ELR (cell line): ENCODE measurements around the gene COG8.
"Not testable (repeated sequence)": the region's sequence is repeated elsewhere in the genome, so short reads cannot be mapped to it uniquely, and the experiment has no call there.

Experiments
- DNase-seq: peaks from one replicate; pipeline ENCODE4 v3.0.0-alpha.2; 2015; ENCODE audit warnings: low read depth

COG8 gene

GRCh38 chr16:69318911-69319289 lies 20.5 kb downstream of the COG8 start:
- DNase-seq, result no peak

GRCh38 chr16:69318177-69318910 lies 21.0 kb downstream of the COG8 start:
- DNase-seq, result no peak

GRCh38 chr16:69316595-69317034 lies 22.7 kb downstream of the COG8 start:
- DNase-seq, result no peak

DNA sequence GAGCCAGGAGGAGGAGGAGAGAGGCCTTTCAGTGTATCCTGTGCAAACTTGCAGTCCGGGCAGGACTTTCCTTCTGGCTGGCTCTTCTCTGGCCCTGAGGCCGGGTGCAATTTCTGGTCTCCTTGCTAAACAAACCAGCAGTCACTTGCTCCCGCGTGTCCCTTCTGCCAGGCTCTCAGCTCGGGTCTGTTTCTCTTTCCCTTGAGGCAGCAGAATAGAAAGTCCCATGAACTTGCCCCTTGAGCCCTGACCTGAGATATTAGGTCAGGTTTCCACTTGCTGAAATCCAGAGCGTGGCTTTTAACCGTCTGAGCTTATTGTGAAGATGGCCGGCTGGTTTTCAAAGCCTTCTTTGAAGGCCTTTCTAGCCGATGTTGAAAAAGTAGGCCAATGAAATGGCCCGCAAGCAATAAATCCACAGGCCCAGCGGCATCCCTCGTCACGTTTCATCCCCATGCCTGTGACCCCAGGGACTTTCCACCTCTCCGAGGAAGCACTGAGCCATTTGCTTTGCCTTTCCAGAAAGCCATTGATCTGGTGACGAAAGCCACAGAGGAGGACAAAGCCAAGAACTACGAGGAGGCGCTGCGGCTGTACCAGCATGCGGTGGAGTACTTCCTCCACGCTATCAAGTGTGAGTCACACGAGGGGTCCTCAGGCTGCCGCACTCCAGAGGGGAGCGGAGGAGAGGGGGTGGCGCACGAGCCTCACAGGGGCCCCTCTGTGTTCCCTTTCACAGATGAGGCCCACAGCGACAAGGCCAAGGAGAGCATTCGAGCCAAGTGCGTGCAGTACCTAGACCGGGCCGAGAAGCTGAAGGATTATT lies 23.7 kb downstream of the COG8 start:
- no peak for DNase-seq

DNA sequence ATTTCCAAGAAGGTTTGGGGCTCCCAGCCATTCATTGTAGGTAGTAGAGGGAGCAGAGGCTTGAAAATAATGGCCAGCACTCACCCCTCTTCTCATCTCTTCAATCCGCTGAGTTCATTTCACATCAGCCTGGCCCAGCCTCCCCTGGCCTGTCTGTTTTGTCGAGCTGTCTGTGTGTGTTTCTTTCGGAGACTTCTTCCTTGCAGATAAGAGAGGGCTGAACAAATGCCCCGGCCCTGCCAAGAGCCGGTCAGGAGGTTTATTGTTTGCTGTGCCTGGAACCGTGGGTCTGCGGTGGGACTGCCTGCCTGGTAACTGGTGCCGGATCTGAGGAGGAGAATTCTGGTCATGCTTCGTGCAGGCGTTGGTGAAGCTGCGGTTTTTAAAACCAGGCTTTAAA lies 24.8 kb downstream of the COG8 start:
- no peak for DNase-seq

DNA sequence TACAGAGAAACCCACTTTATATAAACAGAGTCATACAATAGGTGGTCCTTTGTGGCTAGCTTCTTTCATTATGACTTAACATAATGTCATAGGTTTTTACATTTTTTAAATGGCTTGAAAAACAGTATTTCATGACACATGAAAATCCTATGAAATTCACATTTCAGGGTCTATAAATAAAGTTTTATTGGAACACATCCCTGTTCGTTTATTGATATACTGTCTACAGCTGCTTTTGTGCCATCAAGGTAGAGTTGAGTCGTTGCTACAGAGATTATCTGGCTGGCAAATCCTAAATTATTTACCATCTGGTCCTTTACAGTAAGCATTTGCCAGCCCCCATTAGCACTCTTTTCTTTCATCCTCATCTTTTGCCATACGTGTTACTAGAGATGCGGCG lies 25.9 kb downstream of the COG8 start:
- no peak for DNase-seq

DNA sequence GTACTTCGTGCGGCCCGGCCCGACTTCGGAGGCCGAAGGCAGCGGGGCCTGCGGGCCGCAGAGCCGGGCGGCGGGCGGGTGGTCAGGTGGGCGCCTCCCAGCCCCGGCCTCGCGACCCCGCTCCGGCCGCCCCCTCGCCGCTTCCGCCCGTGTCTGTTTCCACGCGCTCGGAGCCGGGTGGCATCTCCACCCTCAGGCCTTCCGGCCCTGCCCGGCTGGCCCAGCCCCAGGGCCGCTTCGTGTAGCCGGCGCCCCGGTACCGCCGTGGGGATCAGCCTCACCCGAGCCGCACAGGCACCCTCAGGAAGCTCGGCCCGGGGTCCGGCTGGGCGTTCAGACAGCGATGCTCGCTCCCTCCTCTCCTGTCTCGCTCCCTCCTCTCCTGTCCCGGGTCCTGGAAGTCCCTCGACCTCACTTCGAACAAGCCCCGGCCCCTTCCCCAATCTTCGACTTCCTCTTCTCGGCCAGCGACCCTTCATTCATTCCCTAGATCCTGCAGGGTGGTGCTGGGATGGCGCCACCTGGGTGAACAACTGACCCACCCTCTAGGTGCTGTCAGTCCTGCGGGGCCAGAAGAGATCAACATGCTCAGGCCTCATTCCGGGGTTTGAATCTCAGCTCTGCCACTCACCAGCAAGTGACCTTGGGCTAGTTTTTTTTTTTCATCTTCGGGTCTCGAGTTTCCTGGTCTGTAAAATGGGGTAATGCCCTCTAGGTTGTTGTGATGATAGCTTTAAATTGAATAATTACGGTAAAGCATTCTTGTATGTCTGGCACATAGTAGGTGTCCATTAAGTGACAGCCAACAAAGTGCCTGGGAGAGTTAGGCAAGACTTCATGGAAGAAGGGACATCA lies 27.6 kb downstream of the COG8 start:
- peak; percentile 56 for DNase-seq

DNA sequence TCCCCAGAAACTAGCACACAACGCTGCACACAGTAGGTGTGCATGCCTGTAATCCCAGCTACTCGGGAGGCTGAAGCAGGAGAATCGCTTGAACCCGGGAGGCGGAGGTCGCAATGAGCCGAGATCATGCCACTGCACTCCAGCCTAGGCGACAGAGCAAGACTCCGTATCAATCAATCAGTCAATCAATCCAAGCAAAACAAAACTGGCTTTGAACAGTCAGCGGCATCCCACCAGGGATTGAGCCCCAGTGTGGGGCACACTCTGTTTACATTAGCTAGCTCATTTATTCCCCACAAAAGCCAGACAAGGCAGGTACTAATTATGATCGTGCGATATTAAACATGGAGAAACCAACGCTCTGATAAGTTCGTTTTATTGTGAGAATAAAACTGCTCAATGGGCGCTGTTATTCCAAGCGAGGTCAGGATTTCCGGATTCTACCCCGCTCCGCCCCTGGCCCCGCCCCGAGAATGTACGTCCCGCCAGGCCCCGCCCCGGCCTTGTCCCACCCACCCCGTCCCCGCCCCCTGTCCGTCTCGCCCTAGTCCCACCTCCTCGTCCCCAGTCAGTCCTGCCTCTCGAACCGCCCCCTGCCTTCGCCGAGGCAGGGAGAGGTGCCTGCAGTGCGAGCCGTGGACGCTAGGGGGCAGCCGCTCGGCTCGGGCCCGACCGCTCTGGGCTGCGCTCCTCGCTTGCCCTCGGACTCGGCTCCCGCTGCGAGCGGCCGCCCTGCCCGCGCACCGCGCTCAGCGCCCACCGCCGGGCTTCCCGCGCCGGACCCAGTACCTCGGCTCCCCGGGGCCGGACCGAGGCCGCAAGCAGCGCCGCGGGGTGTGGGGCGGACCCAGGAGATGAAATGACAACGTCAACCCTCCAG lies 28.5 kb downstream of the COG8 start, which contains the start of gene VPS4A:
VPS4A (plus strand) TSS at position 698 of the 880 bp plus-strand sequence; CDS start at position 860, 162 bp downstream.
- DNase-seq, result peak; percentile 96

GRCh38 chr16:69309316-69309715 lies 30.0 kb downstream of the COG8 start:
- DNase-seq, result no peak

- DNase-seq, result no peak
Measured at GRCh38 chr16:69307856-69308255, 31.5 kb downstream of the COG8 start.

GRCh38 chr16:69307091-69307490 lies 32.3 kb downstream of the COG8 start:
- DNase-seq, result no peak

DNA sequence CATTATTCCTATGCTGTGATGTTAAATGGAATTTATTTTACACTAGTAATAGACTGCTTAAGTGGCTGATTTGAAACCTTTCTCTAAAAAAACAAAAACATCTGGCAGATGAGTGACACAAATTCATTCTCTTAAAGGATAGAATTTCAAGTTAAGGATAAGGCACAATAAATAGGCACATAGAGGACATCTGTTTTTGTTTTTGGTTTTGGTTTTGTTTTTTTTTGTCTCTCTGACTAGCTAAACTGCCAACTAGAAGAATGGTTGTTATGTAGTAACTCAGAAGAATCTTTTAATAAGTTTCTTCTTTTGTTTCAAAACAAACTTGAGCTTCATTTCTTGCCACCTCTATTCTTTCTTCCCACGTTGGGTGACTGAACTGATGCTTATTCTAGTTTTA lies 33.3 kb downstream of the COG8 start:
- no peak for DNase-seq

- DNase-seq, result no peak
Measured at GRCh38 chr16:69302301-69302700, 37.1 kb downstream of the COG8 start.

DNA sequence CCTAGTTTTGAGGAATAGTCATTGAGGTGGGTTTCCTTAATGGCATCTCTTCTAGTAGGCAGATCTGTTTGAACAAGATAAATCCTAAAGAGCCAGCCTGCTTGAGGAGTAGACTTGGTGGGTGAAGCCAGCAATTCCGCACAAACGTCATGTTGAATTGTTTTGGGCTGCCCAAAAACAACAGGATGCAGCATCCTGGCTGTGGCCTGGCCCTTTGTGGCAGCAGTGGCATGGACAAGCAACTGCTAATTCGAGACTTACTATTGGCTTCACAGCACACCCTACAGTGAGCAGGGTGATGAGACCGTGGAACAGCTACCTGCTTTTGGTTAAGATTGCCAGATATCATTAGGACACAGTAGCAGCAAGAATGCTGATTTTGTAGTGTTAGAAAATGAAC lies 37.5 kb downstream of the COG8 start:
- DNase-seq, result no peak

DNA sequence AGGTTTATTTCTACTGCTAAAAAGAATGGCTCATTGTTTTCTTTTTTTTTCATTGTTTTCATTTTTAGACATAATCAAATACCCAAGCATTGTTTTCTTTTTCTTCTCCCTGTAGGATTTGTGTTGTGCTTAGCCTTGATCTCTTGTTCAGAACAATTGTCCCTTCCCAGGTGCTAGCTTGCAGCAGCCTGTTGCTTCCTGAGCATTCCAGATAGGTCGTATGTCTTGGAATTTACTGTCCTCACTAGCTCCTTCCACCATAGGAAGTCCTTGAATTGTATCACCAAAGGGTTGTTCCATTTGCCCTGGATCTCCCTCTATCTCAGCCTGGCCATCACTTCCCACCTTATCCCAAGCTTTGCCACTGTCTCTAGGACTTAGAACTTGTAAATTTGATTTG lies 38.2 kb downstream of the COG8 start:
- no peak for DNase-seq

GRCh38 chr16:69298261-69298660 lies 41.1 kb downstream of the COG8 start:
- no peak for DNase-seq

DNA sequence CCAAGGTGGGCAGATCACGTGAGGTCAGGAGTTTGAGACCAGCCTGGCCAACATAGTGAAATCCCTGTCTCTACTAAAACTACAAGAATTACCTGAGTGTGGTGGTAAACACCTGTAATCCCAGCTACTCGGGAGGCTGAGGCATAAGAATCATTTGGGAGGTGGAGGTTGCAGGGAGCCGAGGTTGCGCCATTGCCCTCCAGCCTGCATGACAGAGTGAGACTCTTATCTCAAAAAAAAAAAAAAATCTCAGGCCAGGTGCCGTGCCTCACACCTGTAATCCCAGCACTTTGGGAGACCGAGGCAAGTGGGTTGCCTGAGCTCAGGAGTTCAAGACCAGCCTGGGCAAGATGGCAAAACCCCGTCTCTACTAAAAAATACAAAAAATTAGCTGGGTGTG lies 42.6 kb downstream of the COG8 start:
- DNase-seq, result not testable (repeated sequence)

DNA sequence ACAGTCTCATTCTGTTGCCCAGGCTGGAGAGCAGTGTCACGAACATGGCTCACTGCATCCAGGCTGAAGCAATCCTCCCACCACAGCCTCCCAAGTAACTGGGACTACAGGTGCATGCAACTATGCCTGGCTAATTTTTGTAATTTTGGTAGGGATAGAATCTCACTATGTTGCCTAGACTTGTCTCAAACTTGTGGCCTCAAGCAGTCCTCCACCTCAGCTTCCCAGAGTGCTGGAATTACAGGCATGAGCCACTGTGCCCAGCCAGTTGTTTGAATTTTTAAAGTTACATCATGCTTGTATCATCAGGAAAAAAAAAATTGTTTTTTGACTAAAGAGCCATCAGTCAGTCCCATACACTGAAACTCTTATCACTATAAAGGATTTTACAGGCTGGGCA lies 45.3 kb downstream of the COG8 start:
- no peak for DNase-seq

- no peak for DNase-seq
Measured at GRCh38 chr16:69293401-69293800, 46.0 kb downstream of the COG8 start.

- not testable (repeated sequence) for DNase-seq
Measured at GRCh38 chr16:69291657-69292056, 47.7 kb downstream of the COG8 start.

GRCh38 chr16:69286941-69287713 lies 52.2 kb downstream of the COG8 start:
- peak; percentile 82 for DNase-seq
